ENCODE data around the gene NINJ1.
A peak's percentile ranks its signal among the peaks of the same experiment; 100 is the strongest.

The NINJ1 gene

DNA sequence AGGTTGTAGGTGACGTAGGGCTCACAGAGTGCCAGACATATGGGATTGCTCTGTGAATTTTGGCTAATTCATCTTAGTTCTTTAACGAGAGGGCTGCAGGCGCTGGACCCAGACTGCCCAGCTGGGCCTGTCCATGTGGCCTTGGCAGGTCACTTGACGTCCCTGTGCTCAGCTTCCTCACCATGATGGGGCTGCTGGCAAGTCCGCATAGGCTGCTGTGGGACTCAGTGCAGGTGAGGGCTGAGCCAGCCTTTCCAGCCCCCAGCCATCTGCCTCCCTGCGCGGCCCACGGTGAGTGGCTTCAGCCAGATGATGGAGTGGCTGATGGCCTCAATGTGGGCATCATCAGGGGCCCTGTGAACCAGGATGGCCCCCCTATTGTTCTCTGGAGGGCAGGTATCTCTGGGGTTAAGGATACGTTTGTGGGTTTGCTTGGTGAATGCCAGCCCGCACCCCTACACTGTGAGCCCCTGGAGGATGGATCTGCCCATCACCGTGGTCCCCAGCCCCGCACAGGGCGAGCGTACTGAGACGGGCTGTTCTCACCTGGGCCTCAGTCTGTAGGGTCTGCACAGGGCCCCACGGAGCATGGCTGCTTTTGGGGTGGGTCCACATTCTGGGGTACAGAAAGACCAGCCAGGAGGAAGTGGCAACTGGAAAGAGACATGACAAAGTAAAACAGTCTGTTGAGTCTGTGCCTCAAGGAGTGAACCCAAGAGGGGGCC, 34.3 kb downstream of the NINJ1 start:
- no peak for DNase-seq

DNA sequence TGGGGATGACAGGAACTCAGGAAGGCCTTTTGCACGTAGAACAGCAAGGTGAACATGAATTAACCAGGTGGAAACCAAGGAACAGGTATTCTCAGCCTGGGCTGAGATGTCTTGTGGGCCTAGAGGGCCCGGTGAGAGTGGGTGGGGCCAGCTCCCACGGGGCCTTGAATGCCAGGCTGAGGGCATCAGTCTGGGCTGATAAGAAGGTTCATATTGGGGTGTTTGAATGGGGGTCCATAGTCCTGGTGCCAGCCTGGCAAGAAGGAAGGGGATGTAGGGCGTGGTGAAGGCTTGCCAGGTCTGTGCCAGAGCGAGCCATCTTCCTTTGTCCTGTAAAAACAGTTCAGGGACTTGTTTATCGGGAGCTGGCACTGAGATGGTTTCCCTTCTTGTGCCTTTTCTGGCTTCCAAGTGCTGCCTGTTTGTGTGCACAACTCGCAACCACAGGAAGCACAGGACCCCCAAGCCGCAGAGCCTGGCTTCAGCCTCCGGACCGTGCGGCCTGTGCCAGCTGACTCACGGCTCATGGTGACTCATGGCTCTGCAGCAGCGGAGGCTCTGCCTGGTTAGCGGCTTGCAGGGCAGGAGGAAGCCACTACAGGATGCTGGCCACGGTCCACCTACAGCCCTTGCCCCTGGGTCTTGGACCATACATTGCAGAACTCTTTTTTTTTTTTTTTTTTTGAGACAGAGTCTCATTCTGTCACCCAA, 35.7 kb downstream of the NINJ1 start:
- no peak for DNase-seq

DNA sequence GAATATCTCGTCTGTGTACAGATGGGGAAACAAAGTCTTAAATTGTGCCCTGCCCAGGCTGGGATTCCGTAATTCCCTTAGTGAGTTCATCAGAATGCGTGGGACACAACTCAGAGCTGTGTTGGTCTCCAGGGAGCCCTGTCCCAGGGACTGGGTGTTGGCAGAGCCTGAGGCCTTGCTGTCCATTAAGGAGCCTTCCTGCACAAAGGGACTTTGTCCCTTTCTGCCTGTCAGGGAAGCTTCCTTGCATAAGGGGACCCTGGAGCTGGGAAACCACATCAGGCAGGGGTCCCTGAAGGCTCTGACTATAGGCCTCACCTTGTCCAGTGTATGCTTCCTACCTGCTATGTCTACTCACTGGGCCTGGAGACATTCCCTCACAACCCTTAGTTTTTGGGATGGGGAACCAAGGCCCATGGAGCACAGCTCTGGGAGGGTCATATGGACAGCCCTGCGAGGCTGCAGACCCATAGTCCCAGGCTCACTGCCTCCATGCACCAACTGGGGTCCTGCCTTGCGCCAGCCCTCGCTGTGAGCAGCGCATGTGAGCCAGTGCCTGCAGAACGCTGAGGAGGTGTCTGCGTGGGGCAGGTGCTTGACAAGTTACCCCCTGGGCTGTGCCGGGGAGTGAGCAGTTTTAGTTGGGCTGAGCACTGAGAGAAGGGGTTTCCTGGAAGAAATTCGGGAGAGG, 36.4 kb downstream of the NINJ1 start:
- DNase-seq, result no peak

DNA sequence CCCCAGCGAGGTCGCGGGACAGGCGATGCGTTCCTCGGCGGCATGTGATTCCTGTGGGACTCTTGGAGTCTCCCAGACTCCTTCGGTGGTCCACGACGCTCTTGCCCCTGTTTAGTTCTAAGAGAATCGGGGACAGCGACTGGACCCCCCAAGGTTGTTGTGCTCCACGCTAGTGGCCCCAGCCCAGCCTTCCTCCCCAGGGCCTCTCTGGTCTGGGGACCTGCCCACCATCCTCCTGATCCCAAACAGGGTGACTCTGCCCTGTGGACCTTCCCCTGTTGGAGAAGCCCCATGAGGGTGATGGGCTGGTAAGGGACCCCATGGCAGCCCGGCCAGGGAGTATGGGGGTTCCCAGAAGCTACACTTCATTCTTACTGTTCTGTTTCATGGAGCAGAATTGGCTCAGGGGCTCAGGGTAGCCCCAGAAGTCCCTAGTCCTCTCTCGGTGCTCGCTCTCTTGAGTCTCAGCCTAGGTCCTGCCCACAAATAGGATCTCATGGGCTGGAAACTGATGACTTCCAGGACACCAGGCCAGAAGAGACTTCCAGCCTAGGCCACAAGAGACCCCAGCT, 37.2 kb downstream of the NINJ1 start:
- DNase-seq, result no peak

DNA sequence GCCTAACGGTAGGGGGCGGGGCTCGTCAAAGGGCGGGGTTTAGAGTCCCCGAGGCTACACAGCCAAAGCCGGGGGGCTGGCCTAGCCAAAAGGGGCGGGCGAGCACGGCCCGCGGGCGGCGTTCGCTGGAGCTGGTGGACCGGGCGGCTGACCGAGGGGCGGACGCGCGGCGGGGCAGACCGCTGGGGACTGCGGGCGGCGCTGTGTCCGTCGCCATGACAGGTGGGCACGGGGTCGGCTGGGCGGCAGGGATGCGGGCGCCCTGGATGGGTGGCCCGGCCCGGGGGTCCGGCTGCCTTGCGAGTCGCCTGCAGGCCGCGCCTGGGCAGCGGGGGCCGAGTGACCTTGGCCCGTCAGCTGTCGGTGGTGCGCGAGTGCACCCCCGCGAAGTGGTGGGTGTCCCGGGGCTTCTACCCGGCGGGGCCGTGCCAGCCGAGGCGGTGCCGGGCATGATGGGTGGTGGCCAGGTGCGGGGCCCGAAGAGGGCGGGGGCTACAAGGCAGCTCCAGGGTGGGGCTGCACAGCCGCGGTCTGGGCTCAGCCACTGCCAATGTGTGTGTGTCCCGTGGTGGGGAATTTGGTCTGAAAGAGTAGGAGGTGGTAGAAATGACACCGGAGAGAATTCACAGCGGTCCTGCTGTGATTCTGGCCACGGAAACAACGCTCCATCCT, 37.8 kb downstream of the NINJ1 start, which contains the start of gene CARD19:
TSS of gene CARD19 (plus strand) at position 87 of the 672 bp plus-strand sequence. CDS start at position 216, 129 bp downstream.
- no peak for DNase-seq

DNA sequence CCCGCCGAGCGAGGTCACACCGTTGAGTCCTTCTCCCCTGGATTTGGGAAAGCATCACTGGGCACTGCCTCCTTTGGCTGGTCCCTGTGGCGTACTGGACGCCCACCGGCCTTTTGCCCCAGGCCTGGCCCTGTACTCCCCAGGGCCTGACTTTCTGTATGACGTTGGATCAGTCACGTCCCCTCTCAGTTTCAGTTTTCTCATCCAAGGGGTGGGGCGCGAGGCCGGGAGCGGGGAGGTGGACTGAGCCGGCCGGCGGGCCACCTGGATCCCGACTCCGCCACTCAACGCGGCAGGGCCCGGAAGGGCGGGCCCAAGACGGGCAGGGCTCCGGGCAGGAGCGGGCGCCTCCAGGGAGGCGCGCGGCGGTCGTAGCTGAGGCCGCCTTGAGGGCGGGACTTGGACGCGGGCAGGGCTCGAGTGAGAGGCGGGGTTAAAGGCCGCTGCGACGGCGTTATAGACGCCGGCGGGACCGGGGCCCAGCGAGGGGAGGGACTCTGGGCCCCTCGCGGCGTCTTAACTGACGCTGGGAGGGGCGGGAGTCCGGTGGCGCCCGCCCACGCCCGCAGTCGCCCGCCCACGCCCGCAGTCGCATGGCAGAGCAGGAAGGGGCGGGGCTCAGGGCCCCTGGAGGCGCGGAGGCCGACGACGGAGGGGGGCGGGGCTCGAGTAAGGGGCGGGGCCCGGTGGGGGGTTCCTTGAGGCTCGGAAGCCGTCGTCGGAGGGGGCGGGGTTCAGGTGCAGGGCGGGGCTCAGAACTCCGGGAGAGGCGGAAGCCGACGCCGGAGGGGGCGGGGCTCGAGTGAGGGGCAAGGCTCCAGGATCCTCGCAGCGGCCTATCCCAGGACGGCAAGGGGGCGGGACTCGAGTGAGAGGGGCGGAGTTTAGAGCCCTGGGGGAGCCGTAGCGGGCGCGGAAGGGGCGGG, 38.6 kb downstream of the NINJ1 start:
- peak; percentile 97 for DNase-seq

DNA sequence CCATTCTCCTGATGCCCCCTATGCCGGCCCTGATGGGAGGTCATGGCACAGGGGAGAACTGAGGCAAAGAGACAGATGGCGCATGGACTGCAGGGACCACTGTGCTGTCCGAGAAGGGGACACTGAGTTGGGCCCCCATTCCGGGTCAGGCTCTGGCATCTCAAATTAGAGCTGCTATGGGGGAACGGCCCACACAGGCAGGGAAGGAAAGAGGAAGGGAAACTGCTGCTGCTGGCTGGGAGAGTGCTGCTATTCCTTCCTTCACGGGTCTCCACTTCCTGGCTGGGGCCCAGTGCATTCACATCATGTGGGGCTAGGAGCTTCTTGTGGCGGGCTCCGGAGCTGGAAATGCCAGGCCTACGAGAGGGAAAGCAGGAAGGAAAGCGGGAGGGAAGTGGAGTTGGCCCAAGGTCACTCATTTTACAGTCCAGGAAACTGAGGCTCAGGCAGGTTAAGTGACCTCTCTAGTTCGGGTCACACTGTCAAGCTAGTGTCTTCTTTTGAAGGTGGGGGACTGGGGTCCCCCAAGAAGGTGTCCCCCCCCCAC, 39.3 kb downstream of the NINJ1 start:
- no peak for DNase-seq

DNA sequence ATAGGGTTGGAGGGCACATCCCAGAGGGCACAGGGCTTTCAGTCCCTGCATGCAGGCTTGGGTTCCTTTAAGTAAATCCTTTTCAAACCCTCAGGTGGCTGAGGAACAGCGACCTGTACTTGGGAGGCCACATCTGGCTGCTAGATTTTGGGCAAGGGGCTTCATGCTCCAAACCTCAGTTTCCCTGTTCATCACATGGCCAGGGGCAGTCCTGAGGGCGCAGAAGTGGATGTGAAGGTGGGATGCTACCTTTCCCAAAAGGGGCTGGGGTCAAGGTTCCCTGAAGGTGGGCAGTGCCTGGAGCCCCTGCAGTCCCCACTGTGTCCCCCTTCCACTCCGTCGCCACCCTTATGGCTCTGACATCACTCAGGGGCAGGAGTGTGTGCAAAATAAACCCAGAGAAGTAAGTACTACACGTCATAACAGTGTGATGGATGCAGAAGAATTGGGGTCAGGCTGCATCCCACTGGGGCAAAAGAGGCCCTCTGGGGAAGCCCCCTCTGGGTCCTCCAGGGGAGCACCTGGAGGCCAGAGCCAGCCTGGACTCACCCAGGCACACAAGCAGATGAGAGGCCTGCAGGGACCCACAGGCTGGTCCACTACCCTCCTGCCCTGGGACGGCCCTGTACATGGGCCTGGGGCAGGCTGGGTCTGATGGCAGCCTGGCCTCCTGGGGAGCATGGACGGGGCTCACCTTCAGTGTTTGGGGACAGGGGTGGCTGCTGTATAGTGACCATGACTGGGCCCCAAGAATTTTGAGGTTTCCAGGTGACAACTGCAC, 40.0 kb downstream of the NINJ1 start:
- DNase-seq, result no peak

DNA sequence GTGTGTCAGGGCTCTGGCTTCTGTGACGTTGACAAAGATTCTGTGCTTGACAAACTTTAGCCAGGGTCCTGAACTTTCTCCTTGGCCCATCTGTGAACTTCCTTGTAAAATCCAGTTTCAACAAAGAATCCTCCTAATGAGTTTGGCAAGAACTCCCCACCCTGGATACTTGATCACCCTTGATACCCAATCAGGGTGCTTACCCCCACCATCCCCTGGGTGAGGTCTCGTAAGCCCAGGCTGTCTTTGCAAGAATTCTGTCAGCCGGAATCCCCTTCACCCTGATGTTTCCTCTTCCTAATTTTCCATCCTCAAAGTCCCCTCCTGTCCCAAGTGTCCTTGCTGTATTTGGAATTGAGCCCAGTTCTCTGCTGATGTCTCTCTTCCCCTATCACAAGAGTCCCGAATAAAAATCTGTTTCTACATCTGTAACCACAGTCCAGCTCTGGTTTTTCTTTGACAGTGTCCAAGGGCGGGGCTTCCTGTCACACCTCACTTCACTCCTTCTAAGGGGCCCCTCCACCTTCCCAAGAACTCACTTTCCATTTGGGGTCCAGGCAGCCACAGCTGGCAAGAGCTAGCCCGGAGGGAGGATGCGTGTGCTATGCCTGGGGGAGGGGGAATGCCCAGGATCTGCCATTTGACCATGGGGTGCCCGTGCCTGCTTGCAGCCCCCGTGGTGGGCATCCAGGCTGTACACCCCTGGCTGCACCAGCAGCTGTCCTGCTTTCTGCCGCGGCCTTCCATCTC, 40.7 kb downstream of the NINJ1 start:
- DNase-seq, result no peak

DNA sequence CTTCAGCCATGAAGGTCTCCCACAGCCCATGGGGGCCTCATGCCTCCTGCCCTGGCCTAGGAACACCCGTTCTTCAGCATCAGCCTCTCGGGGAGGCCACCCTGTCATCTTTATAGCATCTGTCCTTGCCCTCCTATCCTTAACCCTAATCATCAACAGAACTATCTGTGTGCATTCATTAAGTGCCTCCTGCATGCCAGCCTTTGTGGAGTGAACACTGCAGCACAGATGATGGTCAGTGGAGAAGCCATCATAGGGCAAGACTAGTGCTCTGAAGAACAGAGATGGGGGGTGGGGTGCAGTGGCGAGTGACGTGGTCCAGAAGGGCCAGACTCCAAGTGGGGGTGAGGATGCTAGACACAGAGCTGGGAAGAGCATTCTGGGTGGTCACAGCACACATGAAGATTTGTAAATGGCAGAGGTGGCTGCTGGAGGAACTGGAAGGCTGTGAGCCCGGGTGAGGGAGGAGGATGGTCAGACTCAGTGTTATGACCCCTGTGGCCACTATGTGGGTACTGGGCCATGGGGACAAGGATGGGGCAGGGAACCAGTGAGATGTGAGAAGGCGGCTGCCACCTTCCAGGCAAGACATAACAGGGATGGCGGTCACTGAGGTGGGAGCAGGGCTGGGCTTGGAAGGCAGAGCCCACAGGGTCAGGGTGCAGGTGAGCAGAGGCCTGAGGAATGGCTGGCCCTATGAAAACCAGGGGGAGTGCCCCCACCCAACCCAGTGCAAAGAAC, 41.6 kb downstream of the NINJ1 start:
- DNase-seq, result no peak

DNA sequence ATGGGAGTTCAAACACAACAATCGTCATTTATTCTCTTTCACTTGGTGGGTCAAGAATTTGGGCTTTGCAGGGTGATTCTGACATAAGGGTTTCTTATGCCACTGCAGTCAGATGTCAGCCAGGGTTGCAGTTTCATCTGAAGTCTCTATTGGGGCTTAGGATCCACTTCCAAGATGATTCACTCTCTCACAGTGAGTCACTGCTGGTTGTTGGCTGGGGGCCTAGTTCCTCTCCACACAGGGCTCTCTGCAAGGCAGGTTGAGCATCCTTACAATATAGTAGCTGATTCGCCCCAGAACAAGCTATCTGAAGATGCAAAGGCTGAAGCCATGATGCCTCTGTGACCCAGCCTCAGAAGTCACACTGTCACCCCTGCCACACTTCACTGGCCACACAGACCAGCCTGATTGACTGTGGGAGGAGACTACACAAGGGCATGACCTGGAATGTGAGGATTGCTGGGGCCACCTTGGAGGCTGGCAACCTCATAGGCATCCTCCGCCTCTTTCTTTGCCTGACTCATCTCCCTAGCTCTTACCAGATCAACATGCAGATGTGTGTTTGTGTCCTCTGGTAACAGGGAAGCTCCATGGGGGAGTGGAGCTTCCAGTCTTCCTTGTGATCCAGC, 42.5 kb downstream of the NINJ1 start:
- no peak for DNase-seq

DNA sequence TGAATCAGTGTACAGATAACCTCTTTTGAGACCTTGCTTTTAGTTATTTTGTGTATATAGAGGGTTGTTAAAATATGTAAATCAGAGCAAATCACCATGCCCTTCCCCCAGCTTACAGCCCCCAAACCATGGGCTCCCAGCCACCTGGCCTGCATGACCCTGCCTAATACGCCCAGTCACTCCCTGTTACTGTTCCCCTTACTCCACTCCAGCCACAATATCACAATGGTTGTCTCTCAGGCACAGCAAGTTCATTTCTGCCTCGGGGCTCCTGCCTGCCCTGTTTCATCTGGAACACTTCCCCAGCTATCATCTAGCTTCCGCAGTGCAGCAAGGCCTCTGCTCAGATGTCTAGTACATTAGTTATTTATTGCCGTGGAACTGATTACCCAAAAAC, 43.0 kb downstream of the NINJ1 start:
- DNase-seq, result no peak

DNA sequence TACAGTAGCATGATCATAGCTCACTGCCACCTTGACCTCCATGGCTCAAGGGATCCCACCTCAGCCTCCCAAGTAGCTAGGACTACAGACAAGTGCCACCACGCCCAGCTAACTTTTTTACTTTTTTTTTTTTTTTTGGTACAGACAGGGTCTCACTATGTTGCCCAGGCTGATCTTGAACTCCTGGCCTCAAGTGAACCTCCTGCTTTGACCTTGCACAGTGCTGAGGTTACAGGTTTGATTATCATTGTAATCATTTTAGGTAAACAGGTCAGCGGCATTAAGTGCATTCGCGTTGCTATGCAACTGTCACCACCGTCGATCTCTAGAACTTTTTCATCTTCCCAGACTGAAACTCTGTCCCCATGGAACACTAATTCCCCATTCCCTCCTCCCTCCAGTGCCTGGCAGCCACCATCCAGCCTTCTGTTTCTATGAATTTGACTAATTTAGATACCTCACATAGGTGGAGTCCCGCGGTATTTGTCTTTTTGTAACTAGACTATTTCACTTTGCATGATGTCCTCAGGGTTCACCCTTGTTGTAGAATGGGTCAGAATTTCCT, 43.9 kb downstream of the NINJ1 start:
- no peak for DNase-seq

DNA sequence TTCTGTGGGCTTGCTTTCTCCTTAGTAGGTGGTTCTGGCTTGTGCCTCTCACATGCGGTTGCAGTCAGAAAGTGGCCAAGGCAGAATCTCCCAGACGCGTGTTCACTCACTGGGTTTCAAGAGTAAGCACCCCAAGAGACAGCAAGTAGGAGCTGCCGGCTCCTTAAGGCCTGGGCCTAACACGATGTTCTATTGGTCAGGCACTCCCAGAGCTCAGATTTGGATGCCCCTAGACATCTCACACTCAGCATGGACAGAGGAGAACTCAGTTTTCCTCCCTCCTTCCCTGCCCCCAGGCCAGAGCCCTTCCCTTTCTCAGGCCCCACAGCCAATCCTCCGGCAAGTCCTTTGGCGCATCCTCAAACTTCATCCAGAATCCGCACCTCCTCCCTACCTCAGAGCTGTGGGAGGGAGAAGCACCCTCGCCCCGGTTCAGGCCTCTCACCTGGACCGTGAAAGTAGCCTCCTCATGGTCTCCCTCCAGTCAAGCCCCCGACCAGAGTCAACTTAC, 44.5 kb downstream of the NINJ1 start:
- no peak for DNase-seq

DNA sequence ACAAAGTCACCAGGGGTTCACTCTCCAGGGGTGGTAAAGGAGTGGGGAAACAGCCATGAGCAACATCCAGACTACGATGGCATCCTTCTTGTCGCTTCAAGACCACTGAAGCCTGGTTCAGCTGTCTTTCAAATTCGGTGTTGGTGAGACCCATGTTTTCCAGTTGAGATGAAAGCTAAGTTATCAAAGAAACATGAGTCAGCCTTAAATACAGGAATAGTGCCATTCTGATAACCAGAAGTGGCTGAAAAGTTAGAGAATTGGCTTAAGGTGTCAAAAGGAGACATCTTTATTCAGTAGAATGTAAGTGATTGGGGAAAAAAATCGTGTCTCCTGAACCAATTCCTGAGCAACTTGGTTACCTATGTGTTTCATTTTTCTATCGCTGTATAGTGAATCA, 45.0 kb downstream of the NINJ1 start:
- DNase-seq, result no peak

DNA sequence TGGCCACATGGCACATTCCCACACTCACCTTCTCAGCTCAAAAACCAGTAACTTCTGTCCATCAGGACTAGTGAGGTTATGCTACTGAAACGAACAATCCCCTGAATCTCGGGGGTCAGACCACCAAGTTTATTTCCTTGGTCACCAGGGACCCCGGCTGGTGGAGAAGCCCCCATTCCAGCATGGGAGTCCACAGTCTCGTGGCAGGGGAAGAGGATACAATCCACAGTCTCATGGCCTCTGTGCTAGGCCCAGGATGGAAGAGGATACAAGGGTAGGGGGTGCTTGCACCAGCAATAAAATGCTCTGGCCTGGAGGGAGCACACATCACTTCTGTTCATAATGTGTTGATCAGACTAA, 45.4 kb downstream of the NINJ1 start:
- DNase-seq, result no peak

DNA sequence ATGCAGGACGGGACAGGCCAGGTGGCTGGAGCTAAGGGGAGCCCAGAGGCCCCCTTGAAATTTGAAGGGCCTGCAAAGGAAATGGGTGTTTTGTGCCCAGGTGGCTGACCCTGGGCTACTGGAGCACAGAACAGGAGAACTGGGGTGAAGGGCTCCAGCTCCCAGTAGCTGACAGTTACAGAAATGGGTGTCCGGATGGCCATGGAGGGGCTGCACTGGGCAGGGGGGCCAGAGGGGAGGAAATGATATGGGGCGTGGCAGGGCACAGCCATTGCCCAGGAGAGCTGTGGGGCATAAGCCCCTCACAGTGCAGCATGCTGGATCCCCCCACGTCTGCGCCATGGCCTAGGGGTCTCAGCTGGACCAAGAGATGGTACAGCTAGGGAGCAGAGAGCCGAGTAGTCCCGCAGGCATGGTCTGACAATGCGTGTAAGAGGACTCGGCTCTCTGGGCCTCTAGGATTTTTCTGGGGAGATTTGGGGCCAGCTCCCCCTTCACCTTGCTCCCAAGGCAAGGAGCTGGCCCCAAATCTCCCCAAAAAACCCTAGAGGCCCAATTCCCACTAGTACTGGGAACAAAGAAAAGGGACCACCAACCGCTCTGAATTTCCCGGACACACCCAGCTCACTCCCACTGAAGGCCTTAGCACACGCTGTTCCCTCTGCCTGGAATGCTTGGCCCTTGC, 45.9 kb downstream of the NINJ1 start:
- no peak for DNase-seq

Measured in NCI-H1092 treated with DMSO at 0.1 percent for 48 hours (cell line).